Skeletal muscle cell (primary cell): ENCODE results near the gene PTN.
"Not testable (repeated sequence)": the region's sequence is repeated elsewhere in the genome, so short reads cannot be mapped to it uniquely, and the experiment has no call there.

ENCODE experiments used
- DNase-seq: peaks from one replicate; pipeline ENCODE4 v3.0.0-alpha.2; 2010; ENCODE audit warnings: low read depth
- H3K4me3 ChIP-seq: 2 replicates; pipeline ENCODE4 v1.5.1; 2011; ENCODE audit warnings: low read depth, mild to moderate bottlenecking, control low read depth, low read length, moderate library complexity

Gene PTN

GRCh38 chr7:137282043-137282442 is 61.5 kb downstream of the PTN start:
- DNase-seq: no peak
- no peak overlapping the region for H3K4me3 ChIP-seq

GRCh38 chr7:137276189-137276588 is 67.3 kb downstream of the PTN start:
- DNase-seq: no peak
- H3K4me3 ChIP-seq: no peak overlapping the region

- no peak for DNase-seq
- no peak overlapping the region for H3K4me3 ChIP-seq
Observed at GRCh38 chr7:137272249-137272648, 71.3 kb downstream of the PTN start.

- no peak overlapping the region for H3K4me3 ChIP-seq
- no peak for DNase-seq
Observed at GRCh38 chr7:137269240-137269639, 74.3 kb downstream of the PTN start.

- not testable (repeated sequence) for H3K4me3 ChIP-seq, DNase-seq
Observed at GRCh38 chr7:137268001-137268865, 75.3 kb downstream of the PTN start.

GRCh38 chr7:137266764-137267163 is 76.8 kb downstream of the PTN start:
- no peak overlapping the region for H3K4me3 ChIP-seq
- DNase-seq: no peak

- DNase-seq, H3K4me3 ChIP-seq: not testable (repeated sequence)
Observed at GRCh38 chr7:137265480-137265879, 78.1 kb downstream of the PTN start.

- no peak overlapping the region for H3K4me3 ChIP-seq
Observed at GRCh38 chr7:137262599-137262998, 80.9 kb downstream of the PTN start.

GRCh38 chr7:137258552-137258951 is 85.0 kb downstream of the PTN start:
- no peak overlapping the region for H3K4me3 ChIP-seq
- no peak for DNase-seq

More at GRCh38 chr7:137262599-137262998, 80.9 kb downstream of the PTN start:
- DNase-seq: no peak

GRCh38 chr7:137254766-137255165 is 88.8 kb downstream of the PTN start:
- no peak overlapping the region for H3K4me3 ChIP-seq
- DNase-seq: no peak

- DNase-seq: peak; percentile 2
- no peak overlapping the region for H3K4me3 ChIP-seq
Observed at GRCh38 chr7:137245890-137246289, 97.6 kb downstream of the PTN start.

- no peak for DNase-seq
- no peak overlapping the region for H3K4me3 ChIP-seq
Observed at GRCh38 chr7:137245186-137245585, 98.3 kb downstream of the PTN start.

GRCh38 chr7:137243741-137244140 is 99.8 kb downstream of the PTN start:
- no peak overlapping the region for H3K4me3 ChIP-seq
- no peak for DNase-seq

GRCh38 chr7:137242616-137243015 is 100.9 kb downstream of the PTN start:
- DNase-seq: no peak
- no peak overlapping the region for H3K4me3 ChIP-seq

GRCh38 chr7:137241655-137242360 is 101.7 kb downstream of the PTN start:
- no peak for DNase-seq
- H3K4me3 ChIP-seq: no peak overlapping the region

- H3K4me3 ChIP-seq, DNase-seq: not testable (repeated sequence)
Observed at GRCh38 chr7:137239186-137239585, 104.3 kb downstream of the PTN start.

- no peak for DNase-seq
- H3K4me3 ChIP-seq: no peak overlapping the region
Observed at GRCh38 chr7:137235434-137235833, 108.1 kb downstream of the PTN start.

GRCh38 chr7:137231167-137231566 is 112.4 kb downstream of the PTN start:
- H3K4me3 ChIP-seq: no peak overlapping the region
- DNase-seq: no peak

- H3K4me3 ChIP-seq: no peak overlapping the region
- no peak for DNase-seq
Observed at GRCh38 chr7:137221467-137221866, 122.1 kb downstream of the PTN start.

- DNase-seq: no peak
- no peak overlapping the region for H3K4me3 ChIP-seq
Observed at GRCh38 chr7:137213744-137214143, 129.8 kb downstream of the PTN start.
